Glutamatergic neuron (in vitro differentiated cells): ENCODE measurements around the gene TMCC1. TPM values are rescaled to one million over a fixed set of nuclear protein-coding genes. Genes with fewer than 3 reads are reported as not detected.

Experiments used
- DNase-seq: peaks from one replicate; pipeline ENCODE4 v3.0.0; 2022
- H3K27ac Mint-ChIP-seq: one replicate; pipeline ENCODE4 v1.8.0; 2020; ENCODE audit warnings: mild to moderate bottlenecking, mixed read lengths, inconsistent platforms; ENCODE audit not compliant: unreplicated experiment
- H3K27me3 Mint-ChIP-seq: one replicate; pipeline ENCODE4 v1.8.0; 2020; ENCODE audit warnings: mild to moderate bottlenecking, moderate library complexity, mixed read lengths, inconsistent platforms; ENCODE audit not compliant: unreplicated experiment
- H3K36me3 Mint-ChIP-seq: one replicate; pipeline ENCODE4 v1.8.0; 2020; ENCODE audit warnings: mild to moderate bottlenecking, mixed read lengths, inconsistent platforms; ENCODE audit not compliant: unreplicated experiment
- H3K4me1 Mint-ChIP-seq: one replicate; pipeline ENCODE4 v1.8.0; 2020; ENCODE audit warnings: mild to moderate bottlenecking, low read depth, mixed read lengths, inconsistent platforms; ENCODE audit not compliant: unreplicated experiment
- H3K4me3 Mint-ChIP-seq: one replicate; pipeline ENCODE4 v1.8.0; 2020; ENCODE audit warnings: mild to moderate bottlenecking, mixed read lengths, inconsistent platforms; ENCODE audit not compliant: unreplicated experiment
- H3K9me3 Mint-ChIP-seq: one replicate; pipeline ENCODE4 v1.8.0; 2020; ENCODE audit warnings: mild to moderate bottlenecking, moderate library complexity, mixed read lengths, inconsistent platforms; ENCODE audit not compliant: unreplicated experiment
- total RNA-seq: library from RNA; stranded (reverse); fragmentation: NEBNext Ultra II Directional; extraction: Animal tissue kit (Norgen Biotek cat#: 25700); gene quantifications from one replicate; pipeline ENCODE4 v1.2.1, GENCODE V29; 2021; ENCODE audit not compliant: unreplicated experiment
- TF ChIP-seq, protein P1 (sequence below): fragments of 200-600 bp; sonication (generic); IDR thresholded peaks from one replicate; pipeline ENCODE4 v1.5.0; 2021; ENCODE audit not compliant: partially characterized antibody, unreplicated experiment

The TMCC1 gene
- total RNA-seq, 1 donor from 2014 or later, result 42.2 TPM

DNA sequence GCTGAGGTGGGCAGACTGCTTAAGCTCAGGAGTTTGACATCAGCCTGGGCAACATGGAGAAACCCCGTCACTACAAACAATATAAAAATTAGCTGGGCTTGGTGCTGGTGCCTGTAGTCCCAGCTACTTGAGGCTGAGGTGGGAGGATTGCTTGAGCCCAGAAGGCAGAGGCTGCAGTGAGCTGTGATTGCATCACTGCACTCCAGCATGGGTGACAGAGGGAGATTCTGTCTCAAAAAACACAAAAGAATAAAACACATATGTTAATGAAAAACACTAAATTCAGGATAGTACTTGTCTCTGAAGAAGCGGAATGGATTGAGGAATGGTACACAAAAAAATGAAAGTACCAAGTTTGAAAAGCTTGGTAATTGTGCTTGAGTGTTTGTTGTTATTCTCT lies 159.1 kb downstream of the TMCC1 start:
- no peak for DNase-seq
- H3K36me3 Mint-ChIP-seq, result no peaks in the 10 kb centered on the region
- no peak overlapping the region for H3K27ac Mint-ChIP-seq
- peaks cover 2% of the 10 kb centered on the region for H3K27me3 Mint-ChIP-seq
- no peaks in the 10 kb centered on the region for H3K4me1 Mint-ChIP-seq
- TF ChIP-seq, protein P1, sequence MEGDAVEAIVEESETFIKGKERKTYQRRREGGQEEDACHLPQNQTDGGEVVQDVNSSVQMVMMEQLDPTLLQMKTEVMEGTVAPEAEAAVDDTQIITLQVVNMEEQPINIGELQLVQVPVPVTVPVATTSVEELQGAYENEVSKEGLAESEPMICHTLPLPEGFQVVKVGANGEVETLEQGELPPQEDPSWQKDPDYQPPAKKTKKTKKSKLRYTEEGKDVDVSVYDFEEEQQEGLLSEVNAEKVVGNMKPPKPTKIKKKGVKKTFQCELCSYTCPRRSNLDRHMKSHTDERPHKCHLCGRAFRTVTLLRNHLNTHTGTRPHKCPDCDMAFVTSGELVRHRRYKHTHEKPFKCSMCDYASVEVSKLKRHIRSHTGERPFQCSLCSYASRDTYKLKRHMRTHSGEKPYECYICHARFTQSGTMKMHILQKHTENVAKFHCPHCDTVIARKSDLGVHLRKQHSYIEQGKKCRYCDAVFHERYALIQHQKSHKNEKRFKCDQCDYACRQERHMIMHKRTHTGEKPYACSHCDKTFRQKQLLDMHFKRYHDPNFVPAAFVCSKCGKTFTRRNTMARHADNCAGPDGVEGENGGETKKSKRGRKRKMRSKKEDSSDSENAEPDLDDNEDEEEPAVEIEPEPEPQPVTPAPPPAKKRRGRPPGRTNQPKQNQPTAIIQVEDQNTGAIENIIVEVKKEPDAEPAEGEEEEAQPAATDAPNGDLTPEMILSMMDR, result no peak
- H3K4me3 Mint-ChIP-seq, result no peak overlapping the region
- H3K9me3 Mint-ChIP-seq, result no peaks in the 10 kb centered on the region

DNA sequence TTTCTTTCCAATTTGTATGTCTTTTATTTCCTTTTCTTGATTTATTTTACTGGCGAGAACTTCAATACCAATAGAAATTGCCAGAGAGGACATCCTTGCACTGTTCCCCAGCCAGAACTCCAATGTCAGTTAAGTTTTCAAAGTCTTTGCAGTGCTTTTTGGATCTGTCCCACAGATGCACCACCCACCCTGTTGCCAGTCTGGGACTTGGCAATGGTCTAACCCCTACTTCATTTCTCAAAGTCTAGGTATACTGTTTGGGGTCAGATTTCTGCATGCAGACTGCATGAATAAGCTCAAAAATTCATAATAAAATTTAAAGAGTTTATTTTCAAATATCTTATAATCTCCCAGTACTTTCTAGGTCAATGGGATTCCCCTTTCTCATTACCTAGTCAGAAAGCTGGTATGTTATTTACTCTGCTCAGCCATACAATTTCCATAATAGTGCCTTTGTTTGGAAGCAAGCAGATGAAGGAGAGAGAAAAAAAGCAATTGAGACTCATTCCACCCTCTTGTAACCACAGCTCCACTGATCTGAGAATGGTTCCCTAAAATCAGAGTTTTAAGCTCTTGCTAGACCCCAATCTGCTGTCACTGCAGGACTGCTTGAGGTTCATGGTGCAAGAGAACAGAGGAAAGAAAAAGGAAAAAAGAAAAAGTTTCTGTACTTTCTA lies 161.2 kb downstream of the TMCC1 start:
- TF ChIP-seq, protein P1, result no peak
- H3K4me3 Mint-ChIP-seq, result no peak overlapping the region
- no peak overlapping the region for H3K27ac Mint-ChIP-seq
- H3K9me3 Mint-ChIP-seq, result no peaks in the 10 kb centered on the region
- H3K4me1 Mint-ChIP-seq, result no peaks in the 10 kb centered on the region
- peaks cover 2% of the 10 kb centered on the region for H3K27me3 Mint-ChIP-seq
- H3K36me3 Mint-ChIP-seq, result no peaks in the 10 kb centered on the region
- DNase-seq, result no peak

DNA sequence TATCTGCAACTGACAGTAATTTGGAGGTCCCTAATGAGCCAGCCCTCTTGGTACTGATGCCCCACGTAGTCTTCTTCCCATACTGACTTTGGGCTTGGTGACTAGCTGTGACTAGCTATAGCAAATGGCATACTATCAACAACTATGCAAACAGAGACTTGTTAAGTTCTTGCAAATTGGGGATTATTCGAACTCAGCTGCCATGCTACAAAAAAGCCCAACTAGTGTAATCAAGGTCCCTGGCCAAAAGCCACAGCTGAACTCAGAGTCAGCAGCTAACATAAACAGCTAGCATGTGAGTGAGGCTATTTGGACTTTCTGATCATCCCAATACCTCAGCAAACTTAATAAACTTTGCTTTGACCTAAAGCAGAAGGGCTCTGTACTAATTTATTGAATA lies 165.8 kb downstream of the TMCC1 start:
- Mint-ChIP-seq H3K9me3 (no peaks in the 10 kb centered on the region), H3K27ac (no peak overlapping the region), H3K4me1 (peaks cover 9% of the 10 kb centered on the region), H3K4me3 (no peak overlapping the region), H3K27me3 (no peaks in the 10 kb centered on the region), H3K36me3 (no peaks in the 10 kb centered on the region)
- DNase-seq, result no peak
- TF ChIP-seq, protein P1, result no peak

DNA sequence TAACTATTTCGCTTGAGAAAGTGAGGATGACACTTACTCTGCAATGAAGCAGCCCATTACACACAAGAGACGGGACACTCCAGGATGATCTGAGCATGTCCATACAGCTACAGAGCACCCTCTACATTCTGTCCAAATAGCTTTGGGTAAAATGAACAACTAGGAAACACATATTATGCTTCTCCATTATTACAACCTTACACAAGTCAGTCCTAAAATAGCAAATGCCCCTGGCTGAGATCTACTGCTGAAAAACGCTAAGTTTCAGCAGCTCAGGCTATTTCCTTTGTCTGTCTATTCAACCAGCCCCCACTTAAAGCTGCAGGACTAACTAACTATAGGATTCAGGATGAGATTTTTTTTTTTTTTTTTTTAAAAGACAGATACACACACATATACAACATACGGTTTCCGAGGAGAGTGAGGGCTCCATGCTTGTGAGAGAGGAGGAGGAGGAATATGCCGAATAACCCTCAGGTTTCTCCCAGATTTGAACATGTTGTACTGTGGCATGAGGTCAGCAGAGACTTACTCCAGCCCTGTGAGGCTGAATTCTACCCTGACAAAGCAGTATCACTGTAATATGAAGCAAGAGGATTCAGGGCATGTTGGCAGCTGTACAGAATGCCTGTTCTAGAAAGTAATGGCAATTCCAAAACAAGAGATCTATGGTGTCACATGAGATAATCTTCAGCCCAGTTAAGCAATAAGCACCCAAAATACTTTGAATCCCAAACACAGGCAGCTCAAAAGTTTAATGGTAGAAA lies 169.8 kb downstream of the TMCC1 start:
- Mint-ChIP-seq H3K4me3 (no peak overlapping the region), H3K9me3 (no peaks in the 10 kb centered on the region), H3K4me1 (peaks cover 9% of the 10 kb centered on the region), H3K27ac (peak overlapping the region; percentile 56), H3K27me3 (no peaks in the 10 kb centered on the region), H3K36me3 (no peaks in the 10 kb centered on the region)
- TF ChIP-seq, protein P1, result no peak
- no peak for DNase-seq

DNA sequence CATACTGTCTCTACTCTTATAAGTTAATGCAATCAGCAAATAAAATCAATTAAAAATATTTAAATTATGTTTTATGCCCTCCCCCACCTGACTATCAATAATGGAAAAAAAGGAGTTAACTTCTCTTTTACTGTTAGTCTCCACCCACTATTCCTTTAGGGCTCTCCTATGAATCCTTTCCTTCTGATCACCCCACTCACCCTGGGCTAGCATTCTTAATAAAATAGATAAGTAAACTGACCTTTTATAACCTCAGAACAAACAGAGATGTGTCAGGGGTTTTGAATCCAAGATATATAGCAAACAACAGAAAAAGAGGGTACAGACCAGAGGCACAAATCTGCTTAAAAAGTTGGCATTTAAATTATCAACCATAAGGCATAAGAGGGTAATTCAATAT lies 171.0 kb downstream of the TMCC1 start:
- DNase-seq, result no peak
- Mint-ChIP-seq H3K27me3 (no peaks in the 10 kb centered on the region), H3K36me3 (no peaks in the 10 kb centered on the region), H3K4me3 (no peak overlapping the region), H3K27ac (no peak overlapping the region), H3K9me3 (no peaks in the 10 kb centered on the region), H3K4me1 (peaks cover 9% of the 10 kb centered on the region)
- TF ChIP-seq, protein P1, result no peak
